ENCODE results near the gene KIRREL3. TPM values are rescaled to one million over a fixed set of nuclear protein-coding genes. Genes with fewer than 3 reads are reported as not detected.

The KIRREL3 gene
- polyA plus RNA-seq, 1 donor (not counting 4 experiments of a cell fraction or from before 2014, with no cell fraction given), result 0.04 TPM

- Histone ChIP-seq H3K79me2 (ENCODE audit: control insufficient read depth, insufficient read depth, low read length) (no peaks in the 10 kb centered on the region), H3K4me1 (ENCODE audit: control insufficient read depth, extremely low read depth, insufficient read depth, low read length) (peaks cover 7% of the 10 kb centered on the region), H3K9me3 (ENCODE audit: control insufficient read depth, low read depth, low read length) (no peaks in the 10 kb centered on the region), H3K36me3 (ENCODE audit: control insufficient read depth in 2 of 2, extremely low read depth in 1 of 2, insufficient read depth in 2 of 2, low read length in 2 of 2) (no peaks in the 10 kb centered on the region), H2AFZ (ENCODE audit: control insufficient read depth, low read length) (no peak overlapping the region), H3K4me3 (ENCODE audit: control insufficient read depth in 2 of 3, extremely low read depth in 1 of 3, insufficient read depth in 2 of 3, low read depth in 1 of 3, low read length in 3 of 3) (no peak overlapping the region), H4K20me1 (ENCODE audit: control insufficient read depth, extremely low read depth, insufficient read depth, low read length) (no peaks in the 10 kb centered on the region), H3K4me2 (ENCODE audit: control insufficient read depth, extremely low read depth, insufficient read depth, low read depth, low read length) (no peak overlapping the region), H3K27me3 (ENCODE audit: control insufficient read depth, extremely low read depth, insufficient read depth, low read length) (peaks cover 23% of the 10 kb centered on the region), H3K27ac (ENCODE audit: control insufficient read depth, insufficient read depth, low read length) (no peak overlapping the region), H3K9me1 (ENCODE audit: control insufficient read depth, extremely low read depth, insufficient read depth, low read length) (no peaks in the 10 kb centered on the region), H3K9ac (ENCODE audit: control insufficient read depth, extremely low read depth, insufficient read depth, low read length) (no peak overlapping the region)
- DNase-seq (ENCODE audit: low read depth, low spot score), result no peak
- dilution Hi-C loops (cut with MboI; ENCODE audit: extremely low pct_ligation_motif_present, low sequenced_read_pairs), result no loop called here
- no peak for FAIRE-seq
- no peak for TF ChIP-seq EZH2 (IDR thresholded peaks at IDR 0.05; ENCODE audit: low read length)
- TF ChIP-seq CTCF (optimal IDR thresholded peaks at IDR 0.05 in 1 of 3, IDR thresholded peaks at IDR 0.05 in 1 of 3, conservative IDR thresholded peaks at IDR 0.05 in 1 of 3; ENCODE audit: extremely low read depth in 1 of 3, insufficient read depth in 2 of 3, low read length in 3 of 3), result no peak
These were observed 453.4 kb downstream of the KIRREL3 start for GRCh38 chr11:126547161-126547560.

GRCh38 chr11:126546694-126547093 lies 453.9 kb downstream of the KIRREL3 start:
- H3K4me2 ChIP-seq (ENCODE audit: control insufficient read depth, extremely low read depth, insufficient read depth, low read depth, low read length), result no peak overlapping the region
- dilution Hi-C loops (cut with MboI; ENCODE audit: extremely low pct_ligation_motif_present, low sequenced_read_pairs), result no loop called here

More at GRCh38 chr11:126546694-126547093, 453.9 kb downstream of the KIRREL3 start:
- TF ChIP-seq CTCF (optimal IDR thresholded peaks at IDR 0.05 in 1 of 3, IDR thresholded peaks at IDR 0.05 in 1 of 3, conservative IDR thresholded peaks at IDR 0.05 in 1 of 3; ENCODE audit: extremely low read depth in 1 of 3, insufficient read depth in 2 of 3, low read length in 3 of 3) (no peak), EZH2 (IDR thresholded peaks at IDR 0.05; ENCODE audit: low read length) (no peak)
- no peak overlapping the region for H3K27ac ChIP-seq (ENCODE audit: control insufficient read depth, insufficient read depth, low read length)
- H2AFZ ChIP-seq (ENCODE audit: control insufficient read depth, low read length), result no peak overlapping the region
- no peaks in the 10 kb centered on the region for H3K9me3 ChIP-seq (ENCODE audit: control insufficient read depth, low read depth, low read length)
- no peaks in the 10 kb centered on the region for H3K36me3 ChIP-seq (ENCODE audit: control insufficient read depth in 2 of 2, extremely low read depth in 1 of 2, insufficient read depth in 2 of 2, low read length in 2 of 2)
- no peaks in the 10 kb centered on the region for H3K9me1 ChIP-seq (ENCODE audit: control insufficient read depth, extremely low read depth, insufficient read depth, low read length)
- FAIRE-seq (no peak), DNase-seq (ENCODE audit: low read depth, low spot score) (no peak)
- no peak overlapping the region for H3K4me3 ChIP-seq (ENCODE audit: control insufficient read depth in 2 of 3, extremely low read depth in 1 of 3, insufficient read depth in 2 of 3, low read depth in 1 of 3, low read length in 3 of 3)
- no peak overlapping the region for H3K9ac ChIP-seq (ENCODE audit: control insufficient read depth, extremely low read depth, insufficient read depth, low read length)
- H4K20me1 ChIP-seq (ENCODE audit: control insufficient read depth, extremely low read depth, insufficient read depth, low read length), result no peaks in the 10 kb centered on the region
- H3K27me3 ChIP-seq (ENCODE audit: control insufficient read depth, extremely low read depth, insufficient read depth, low read length), result peaks cover 28% of the 10 kb centered on the region
- H3K79me2 ChIP-seq (ENCODE audit: control insufficient read depth, insufficient read depth, low read length), result no peaks in the 10 kb centered on the region
- H3K4me1 ChIP-seq (ENCODE audit: control insufficient read depth, extremely low read depth, insufficient read depth, low read length), result peaks cover 7% of the 10 kb centered on the region
